Panc1 (cell line): Measurements from ENCODE around the gene TBC1D10A. TPM values are rescaled to one million over a fixed set of nuclear protein-coding genes. Genes with fewer than 3 reads are reported as not detected.

Source experiments
- ATAC-seq: fragments of 200-7000 bp; cut with Tn5 transposase; 2 replicates; pipeline ENCODE4 v1.9.1; 2020; ENCODE audit warnings: mild to moderate bottlenecking, moderate library complexity
- BruUV-seq: library from RNA; stranded (reverse); fragments of 400-500 nt; replicated peaks from 2 replicates; lab custom pipeline; 2021; lab: Mats Ljungman, UMichigan
- CTCF ChIA-PET: fragments of 300-600 bp; sonication (Branson Sonifier 250); formaldehyde crosslinking; loops from one replicate; lab custom pipeline; 2022; ENCODE audit warnings: antibody characterized with exemption; lab: Charles Lee
- POLR2A ChIA-PET: fragments of 300-600 bp; sonication (Branson Sonifier 250); formaldehyde crosslinking; loops from one replicate; lab custom pipeline; 2022; ENCODE audit warnings: antibody characterized with exemption; lab: Charles Lee
- DNase-seq: peaks from one replicate; pipeline ENCODE4 v3.0.0-alpha.2; 2010; ENCODE audit warnings: low read depth, low spot score
- H3K27ac ChIP-seq: 2 replicates; pipeline ENCODE4 v1.5.1; 2011; ENCODE audit warnings: mild to moderate bottlenecking, low read length, inconsistent platforms
- H3K27me3 ChIP-seq: fragments of 200-500 bp; sonication (Bioruptor generic); 2 replicates; pipeline ENCODE4 v1.6.0; 2014; ENCODE audit warnings: low read length, inconsistent platforms; ENCODE audit not compliant: control insufficient read depth, insufficient read depth
- H3K36me3 ChIP-seq: fragments of 200-500 bp; sonication (Bioruptor generic); 2 replicates; pipeline ENCODE4 v1.5.1; 2014; ENCODE audit warnings: inconsistent platforms, mild to moderate bottlenecking, low read length, moderate library complexity; ENCODE audit not compliant: control insufficient read depth, insufficient read depth
- H3K4me1 ChIP-seq: 2 replicates; pipeline ENCODE4 v1.5.1; 2011; ENCODE audit warnings: inconsistent platforms, mild to moderate bottlenecking, low read length, moderate library complexity; ENCODE audit not compliant: control insufficient read depth, insufficient read depth
- H3K4me3 ChIP-seq, 2 experiments: 2 replicates each; pipeline ENCODE4 v1.5.1; 2011 to 2012; ENCODE audit warnings: low read depth in 2 of 2, low read length in 2 of 2, mild to moderate bottlenecking in 2 of 2, inconsistent platforms in 1 of 2, moderate library complexity in 1 of 2
- H3K9me3 ChIP-seq: fragments of 200-500 bp; sonication (Bioruptor generic); 2 replicates; pipeline ENCODE4 v1.5.1; 2014; ENCODE audit warnings: low read depth, mild to moderate bottlenecking, inconsistent platforms, low read length, moderate library complexity; ENCODE audit not compliant: control insufficient read depth, insufficient read depth
- CTCF ChIP-seq: fragments of 450-650 bp; IDR thresholded peaks from 2 replicates; pipeline ENCODE4 v1.5.1; 2017; ENCODE audit warnings: mild to moderate bottlenecking
- POLR2AphosphoS5 ChIP-seq: IDR thresholded peaks from 2 replicates; pipeline ENCODE4 v1.6.1; 2012; ENCODE audit warnings: mild to moderate bottlenecking, low read depth, low read length, moderate library complexity
- REST ChIP-seq, 2 experiments: IDR thresholded peaks; 2 replicates each; pipeline ENCODE4 v1.6.1; 2011 to 2012; ENCODE audit warnings: low read depth in 2 of 2, control low read depth in 1 of 2, low read length in 1 of 2, mild to moderate bottlenecking in 1 of 2, moderate library complexity in 1 of 2; ENCODE audit not compliant: insufficient read depth in 1 of 2
- SIN3A ChIP-seq: IDR thresholded peaks from 2 replicates; pipeline ENCODE4 v1.6.1; 2012; ENCODE audit warnings: low read depth, mild to moderate bottlenecking, low read length, moderate library complexity, borderline replicate concordance; ENCODE audit not compliant: insufficient read depth
- TCF7L2 ChIP-seq: IDR thresholded peaks from 2 replicates; pipeline ENCODE4 v1.6.1; 2011; ENCODE audit warnings: mild to moderate bottlenecking, low read depth, low read length, inconsistent platforms
- in situ Hi-C: cut with HindIII; loops from 2 replicates; pipeline ENCODE4 v1.10.0; 2016; ENCODE audit warnings: low sequenced_read_pairs, low pct_unique_long_range_greater_than_20kb
- intact Hi-C: fragments of 100-400 bp; cut with micrococcal nuclease; formaldehyde crosslinking; loops from one replicate; pipeline ENCODE4 v1.10.0; 2022; ENCODE audit not compliant: unreplicated experiment
- total RNA-seq: library from RNA; stranded (reverse); gene quantifications from one replicate; pipeline ENCODE4 v1.2.1, GENCODE V29; 2021; ENCODE audit not compliant: unreplicated experiment

Gene TBC1D10A
- total RNA-seq, 1 experiment from 2014 or later: 14.9 TPM

DNA sequence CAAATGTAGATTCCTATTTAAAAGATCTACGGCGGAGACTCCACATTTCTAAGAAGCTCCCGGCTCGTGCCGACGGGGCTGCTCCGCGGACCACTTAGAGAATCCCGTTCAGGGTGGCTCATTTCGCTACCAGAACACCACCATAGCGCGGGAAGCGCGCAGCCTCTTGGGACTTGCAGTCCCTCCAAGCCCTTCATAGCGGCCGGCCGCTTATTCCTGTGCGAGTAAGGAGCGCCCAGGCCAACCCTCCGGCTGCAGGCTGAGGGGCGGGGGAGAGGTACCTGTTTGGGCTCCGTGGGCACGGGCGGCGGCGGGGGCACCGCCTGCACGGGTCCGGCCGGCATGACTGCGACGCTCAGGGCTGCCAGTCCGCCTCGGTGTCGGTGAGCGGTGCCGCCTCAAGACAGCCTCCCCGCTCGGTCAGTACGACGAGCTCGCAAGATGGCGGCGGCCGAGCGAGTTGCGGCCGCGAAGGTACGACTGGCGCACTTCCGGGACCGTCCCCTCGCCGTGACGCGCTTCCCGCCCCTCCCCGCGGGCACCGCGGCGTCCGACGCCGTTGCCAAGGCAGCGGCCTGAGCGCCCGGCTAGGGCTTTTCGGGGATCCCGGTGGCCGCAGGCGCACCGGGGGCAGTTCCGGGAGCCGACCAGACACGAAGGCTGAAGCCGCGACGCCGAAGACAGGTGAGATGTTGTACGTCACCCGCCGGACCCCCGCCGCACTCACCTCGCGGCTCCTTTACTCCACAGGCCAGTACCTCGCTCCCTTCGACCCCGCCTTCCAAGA lies 29.9 kb upstream of the TBC1D10A start, which contains the start of the genes CCDC157 and SF3A1:
CCDC157 (plus strand) TSS at position 559 of the 787 bp plus-strand sequence. CDS start 8,994 bp downstream, outside the sequence.
SF3A1 (minus strand) TSS at position 446 of the 787 bp plus-strand sequence; CDS start at position 344, 102 bp downstream.
- H3K9me3 ChIP-seq: no peaks in the 10 kb centered on the region
- TF ChIP-seq TCF7L2 (0 out of 2 replicates have a peak, but pooled peaks have one; percentile 39), SIN3A (peak; percentile 98; the same call in 1 of the 2 replicates), REST (IDR thresholded peaks at IDR 0.05; ENCODE audit: insufficient read depth in 1 of 2, low read depth in 2 of 2, low read length in 1 of 2) (no peak), POLR2AphosphoS5 (peak; percentile 83)
- H3K27ac ChIP-seq: peak within 1 kb of the TSS; percentile 89
- peaks cover 10% of the 10 kb centered on the region for H3K36me3 ChIP-seq
- POLR2A ChIA-PET: interaction anchor here (0.5 to 1.0 kb wide), 2 partner anchors 22 to 738 kb away, joined by 3 read pairs; no protein-coding TSS in a partner anchor
- peak within 1 kb of the TSS; percentile 87 to 95 for H3K4me3 ChIP-seq
- no peaks in the 10 kb centered on the region for H3K27me3 ChIP-seq
- ATAC-seq: peak; percentile 98
- in situ Hi-C loops: no loop called here
- H3K4me1 ChIP-seq: peaks cover 7% of the 10 kb centered on the region; the same call in 1 of the 2 replicates
- peak; percentile 10 for DNase-seq
- CTCF ChIA-PET: interaction anchor here (0.5 kb wide), 1 partner anchor 398 kb away, joined by 3 read pairs; no protein-coding TSS in a partner anchor
- intact Hi-C loops: no loop called here
- no TSS peak for BruUV-seq

GRCh38 chr22:30354644-30355043 lies 27.9 kb upstream of the TBC1D10A start:
- H3K27me3 ChIP-seq: no peaks in the 10 kb centered on the region
- POLR2A ChIA-PET: interaction anchor here (0.6 kb wide), 2 partner anchors 20 to 37 kb away, joined by 5 to 10 read pairs; no protein-coding TSS in a partner anchor
- DNase-seq (no peak), ATAC-seq (no peak)
- peaks cover 7% of the 10 kb centered on the region; the same call in 1 of the 2 replicates for H3K4me1 ChIP-seq
- no peak overlapping the region for H3K4me3 ChIP-seq
- intact Hi-C loops (no loop called here), in situ Hi-C loops (no loop called here)
- TF ChIP-seq TCF7L2: no peak
- TF ChIP-seq REST (IDR thresholded peaks at IDR 0.05; ENCODE audit: insufficient read depth in 1 of 2, low read depth in 2 of 2, low read length in 1 of 2): no peak
- no peak for TF ChIP-seq CTCF
- no peak for TF ChIP-seq POLR2AphosphoS5
- CTCF ChIA-PET: interaction anchor here (0.6 kb wide), 1 partner anchor 79 kb away, joined by 3 read pairs; no protein-coding TSS in a partner anchor
- TSS peak; percentile 58 for BruUV-seq
- H3K9me3 ChIP-seq: no peaks in the 10 kb centered on the region
- no peak overlapping the region for H3K27ac ChIP-seq
- peaks cover 12% of the 10 kb centered on the region for H3K36me3 ChIP-seq
